Medulla oblongata (tissue), 1 donor: Measurements from ENCODE around the gene RBM42.
A peak's percentile ranks its signal among the peaks of the same experiment; 100 is the strongest.
"Not testable (repeated sequence)": the region's sequence is repeated elsewhere in the genome, so short reads cannot be mapped to it uniquely, and the experiment has no call there.

ENCODE experiments used
- DNase-seq: peaks from one replicate; pipeline ENCODE4 v3.0.0-alpha.2; 2015; ENCODE audit errors: extremely low spot score

The RBM42 gene

GRCh38 chr19:35628565-35629331, at the start of gene RBM42:
TSS of gene RBM42 (plus strand) at chr19:35629036. CDS start at chr19:35629154, 118 bp downstream.
- peak; percentile 99 for DNase-seq

- no peak for DNase-seq
Measured at GRCh38 chr19:35582760-35583159, 46.1 kb upstream of the RBM42 start.

GRCh38 chr19:35585848-35586247, 43.0 kb upstream of the RBM42 start, which contains the start of gene PMIS2:
TSS of gene PMIS2 (plus strand) at chr19:35586173. CDS start at chr19:35586260, 87 bp downstream.
- no peak for DNase-seq

- DNase-seq: no peak
Measured at GRCh38 chr19:35587321-35587720, 41.5 kb upstream of the RBM42 start.

GRCh38 chr19:35590875-35591274, 38.0 kb upstream of the RBM42 start:
- DNase-seq: no peak

GRCh38 chr19:35592226-35592625, 36.6 kb upstream of the RBM42 start:
- DNase-seq: peak; percentile 25

GRCh38 chr19:35595026-35595425, 33.8 kb upstream of the RBM42 start:
- not testable (repeated sequence) for DNase-seq

GRCh38 chr19:35595928-35596327, 32.9 kb upstream of the RBM42 start:
- no peak for DNase-seq

GRCh38 chr19:35596366-35596999, 32.4 kb upstream of the RBM42 start:
- DNase-seq: no peak

- DNase-seq: no peak
Measured at GRCh38 chr19:35601971-35602370, 26.9 kb upstream of the RBM42 start.

- not testable (repeated sequence) for DNase-seq
Measured at GRCh38 chr19:35604436-35604835, 24.4 kb upstream of the RBM42 start.

GRCh38 chr19:35607170-35607569, 21.7 kb upstream of the RBM42 start:
- DNase-seq: not testable (repeated sequence)

GRCh38 chr19:35607661-35608060, 21.2 kb upstream of the RBM42 start:
- DNase-seq: no peak

GRCh38 chr19:35608251-35608650, 20.6 kb upstream of the RBM42 start:
- no peak for DNase-seq

GRCh38 chr19:35609851-35610353, 18.9 kb upstream of the RBM42 start:
- DNase-seq: no peak

- DNase-seq: no peak
Measured at GRCh38 chr19:35612224-35612558, 16.6 kb upstream of the RBM42 start.

GRCh38 chr19:35612559-35613321, 16.1 kb upstream of the RBM42 start, which contains the start of gene HAUS5:
TSS of gene HAUS5 (plus strand) at chr19:35612735. CDS start at chr19:35612795, 60 bp downstream.
- DNase-seq: peak; percentile 93

GRCh38 chr19:35613574-35613973, 15.3 kb upstream of the RBM42 start:
- DNase-seq: no peak

- no peak for DNase-seq
Measured at GRCh38 chr19:35615036-35615435, 13.8 kb upstream of the RBM42 start.

GRCh38 chr19:35618857-35619256, 10.0 kb upstream of the RBM42 start:
- no peak for DNase-seq

GRCh38 chr19:35619290-35619923, 9.4 kb upstream of the RBM42 start:
- DNase-seq: no peak

- no peak for DNase-seq
Measured at GRCh38 chr19:35620001-35620400, 8.8 kb upstream of the RBM42 start.
